ENCODE measurements around the gene CACNA2D3.

DNA sequence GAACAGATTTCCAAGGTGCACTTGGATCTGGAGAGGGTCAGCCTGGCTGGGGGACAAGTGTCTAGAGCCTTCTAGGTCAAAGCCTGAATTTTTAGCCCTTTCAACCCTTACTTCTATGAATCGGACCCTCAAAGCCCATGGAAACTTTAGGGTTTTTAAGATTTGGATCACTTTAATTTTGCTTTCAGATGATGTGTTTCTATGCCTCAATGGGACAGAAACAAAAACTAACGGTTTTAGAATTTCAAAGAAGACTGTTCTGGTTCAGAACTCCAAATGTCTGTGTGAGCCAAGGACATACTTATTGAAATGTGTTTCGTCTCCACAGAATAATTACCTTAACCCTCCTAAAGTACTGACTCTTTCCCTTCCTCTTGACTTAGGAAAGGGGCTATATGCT, 538.8 kb downstream of the CACNA2D3 start:
- TF ChIP-seq CTCF (IDR thresholded peaks at IDR 0.05) (no peak), POLR2A (IDR thresholded peaks at IDR 0.05) (no peak), POLR2AphosphoS5 (IDR thresholded peaks at IDR 0.05; ENCODE audit: insufficient read depth in 1 of 2, low read depth in 1 of 2) (no peak)
